ENCODE measurements around the gene PUSL1.

Gene PUSL1

GRCh38 chr1:1354271-1355247 lies 46.2 kb downstream of the PUSL1 start:
- H3K4me3 ChIP-seq (ENCODE audit: low read depth, low read length) = no peak overlapping the region
- TF ChIP-seq CTCF (IDR thresholded peaks at IDR 0.05; ENCODE audit: low read depth, low read length) = no peak

- peak overlapping the region; percentile 41 for H3K4me3 ChIP-seq (ENCODE audit: low read depth, low read length)
- no peak for TF ChIP-seq CTCF (IDR thresholded peaks at IDR 0.05; ENCODE audit: low read depth, low read length)
These were observed 47.0 kb downstream of the PUSL1 start for GRCh38 chr1:1355416-1355815.

GRCh38 chr1:1356166-1356795 lies 47.9 kb downstream of the PUSL1 start:
- H3K4me3 ChIP-seq (ENCODE audit: low read depth, low read length) = peak overlapping the region; percentile 96
- no peak for TF ChIP-seq CTCF (IDR thresholded peaks at IDR 0.05; ENCODE audit: low read depth, low read length)

GRCh38 chr1:1356796-1357401 lies 48.5 kb downstream of the PUSL1 start:
- no peak for TF ChIP-seq CTCF (IDR thresholded peaks at IDR 0.05; ENCODE audit: low read depth, low read length)
- peak overlapping the region; percentile 96 for H3K4me3 ChIP-seq (ENCODE audit: low read depth, low read length)

- TF ChIP-seq CTCF (IDR thresholded peaks at IDR 0.05; ENCODE audit: low read depth, low read length) = no peak
These were observed 49.6 kb downstream of the PUSL1 start for GRCh38 chr1:1357871-1358432.

GRCh38 chr1:1358433-1359271 lies 50.3 kb downstream of the PUSL1 start, which contains the start of gene MXRA8:
Gene MXRA8, minus strand, starts transcription at chr1:1358555. Its CDS starts 51 bp downstream, at chr1:1358504.
- TF ChIP-seq CTCF (IDR thresholded peaks at IDR 0.05; ENCODE audit: low read depth, low read length) = no peak
- H3K4me3 ChIP-seq (ENCODE audit: low read depth, low read length) = peak within 1 kb of the TSS; percentile 96

More at GRCh38 chr1:1357871-1358432, 49.6 kb downstream of the PUSL1 start:
- peak overlapping the region; percentile 96 for H3K4me3 ChIP-seq (ENCODE audit: low read depth, low read length)
